Lower leg skin (tissue), 3 donors: ENCODE results near the gene PRKCZ.

Experiments used
- POLR2A ChIP-seq, 2 donors: fragments of 450-650 bp; IDR thresholded peaks; one replicate each; pipeline ENCODE4 v1.6.1; 2016 to 2017; ENCODE audit warnings: antibody characterized with exemption in 2 of 2, mild to moderate bottlenecking in 1 of 2, moderate library complexity in 1 of 2
- TF ChIP-seq, protein P1 (sequence below), 3 donors: fragments of 450-650 bp; IDR thresholded peaks; one replicate each; pipeline ENCODE4 v1.5.1; 2016; ENCODE audit warnings: antibody characterized with exemption in 3 of 3, mild to moderate bottlenecking in 3 of 3, moderate library complexity in 2 of 3

DNA sequence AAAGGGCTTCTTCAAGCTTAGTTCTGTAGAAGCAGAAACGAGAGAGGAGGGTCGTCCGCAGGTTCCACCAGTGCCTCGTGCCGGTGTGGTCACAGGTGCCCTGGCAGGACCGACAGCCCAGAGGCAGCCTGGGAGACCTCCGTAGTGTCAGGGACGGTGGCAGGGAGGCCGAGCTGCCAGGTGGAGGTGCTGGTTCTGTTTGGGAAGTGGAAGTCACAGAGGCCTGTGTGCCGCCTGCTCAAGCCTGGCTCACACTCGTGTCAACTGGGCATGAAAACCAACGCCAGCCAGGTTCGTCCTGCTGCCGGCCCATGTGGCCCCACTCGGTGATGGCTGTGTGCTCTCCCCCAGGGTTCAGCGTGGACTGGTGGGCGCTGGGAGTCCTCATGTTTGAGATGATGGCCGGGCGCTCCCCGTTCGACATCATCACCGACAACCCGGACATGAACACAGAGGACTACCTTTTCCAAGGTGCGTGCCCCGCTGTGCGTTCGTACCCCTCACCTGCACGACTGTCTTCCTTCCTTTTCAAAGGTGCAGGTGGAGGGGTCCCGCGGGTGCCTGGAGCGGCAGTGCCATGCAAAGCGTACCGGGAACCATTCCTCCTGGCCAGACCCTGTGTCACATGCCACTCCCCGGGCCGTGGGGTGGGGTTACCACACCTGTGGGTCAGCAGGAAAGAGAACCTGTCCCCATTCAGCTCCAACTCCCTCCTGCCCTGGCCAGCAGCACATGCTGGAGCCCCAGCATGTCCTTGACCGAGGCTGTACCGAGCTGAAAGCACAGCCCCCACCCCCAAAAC lies 123.5 kb downstream of the PRKCZ start:
- TF ChIP-seq, protein P1, sequence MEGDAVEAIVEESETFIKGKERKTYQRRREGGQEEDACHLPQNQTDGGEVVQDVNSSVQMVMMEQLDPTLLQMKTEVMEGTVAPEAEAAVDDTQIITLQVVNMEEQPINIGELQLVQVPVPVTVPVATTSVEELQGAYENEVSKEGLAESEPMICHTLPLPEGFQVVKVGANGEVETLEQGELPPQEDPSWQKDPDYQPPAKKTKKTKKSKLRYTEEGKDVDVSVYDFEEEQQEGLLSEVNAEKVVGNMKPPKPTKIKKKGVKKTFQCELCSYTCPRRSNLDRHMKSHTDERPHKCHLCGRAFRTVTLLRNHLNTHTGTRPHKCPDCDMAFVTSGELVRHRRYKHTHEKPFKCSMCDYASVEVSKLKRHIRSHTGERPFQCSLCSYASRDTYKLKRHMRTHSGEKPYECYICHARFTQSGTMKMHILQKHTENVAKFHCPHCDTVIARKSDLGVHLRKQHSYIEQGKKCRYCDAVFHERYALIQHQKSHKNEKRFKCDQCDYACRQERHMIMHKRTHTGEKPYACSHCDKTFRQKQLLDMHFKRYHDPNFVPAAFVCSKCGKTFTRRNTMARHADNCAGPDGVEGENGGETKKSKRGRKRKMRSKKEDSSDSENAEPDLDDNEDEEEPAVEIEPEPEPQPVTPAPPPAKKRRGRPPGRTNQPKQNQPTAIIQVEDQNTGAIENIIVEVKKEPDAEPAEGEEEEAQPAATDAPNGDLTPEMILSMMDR (IDR thresholded peaks at IDR 0.05): no peak
- no peak for TF ChIP-seq POLR2A (IDR thresholded peaks at IDR 0.05)
